Measurements from ENCODE around the gene TTR.

The TTR gene

DNA sequence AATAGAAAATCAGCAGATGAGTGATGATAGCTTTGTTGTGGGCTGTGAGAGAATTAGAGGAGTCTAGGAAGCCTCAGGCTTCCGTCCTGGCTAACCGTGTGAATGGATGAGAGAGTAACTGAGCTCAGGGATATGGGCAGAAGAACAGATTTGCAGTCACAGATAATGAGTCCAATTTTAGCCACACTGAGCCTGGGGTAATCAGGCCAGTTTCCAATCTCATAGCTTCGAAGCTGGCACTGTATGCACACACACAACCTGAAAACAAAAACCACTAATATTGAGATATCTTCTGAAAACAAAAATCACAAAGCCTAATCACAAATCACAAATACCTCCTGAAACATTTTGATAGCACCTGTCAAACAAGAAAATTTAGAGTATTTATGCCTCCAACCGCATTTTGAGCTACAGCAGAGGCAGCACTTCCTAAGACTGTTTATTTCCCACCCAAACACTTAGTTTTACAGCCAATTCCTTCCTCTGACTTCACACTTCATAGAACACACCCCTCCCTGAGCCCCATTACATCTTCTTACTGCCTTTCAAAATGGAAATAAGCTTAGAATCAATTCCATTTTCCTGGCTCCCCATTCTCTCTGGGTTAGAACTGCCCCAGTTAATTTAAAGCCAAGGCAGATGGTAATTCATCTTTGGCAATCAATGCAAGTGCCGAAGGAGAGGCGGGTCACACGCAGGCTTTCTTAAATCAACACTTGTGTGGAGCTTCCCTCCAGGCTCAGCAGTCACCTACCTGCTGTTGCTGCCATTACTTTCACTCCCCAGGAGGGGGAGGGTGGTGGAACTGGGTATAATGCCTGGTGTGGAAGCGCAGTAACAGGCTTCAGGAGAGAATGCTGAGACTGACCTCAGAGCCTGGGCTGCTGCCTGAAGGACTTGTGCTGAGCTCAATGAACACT, 18.9 kb downstream of the TTR start:
- peak; percentile 89 for DNase-seq
- Histone ChIP-seq H3K36me3 (no peaks in the 10 kb centered on the region), H3K9me3 (ENCODE audit: severe bottlenecking) (no peaks in the 10 kb centered on the region), H3K27ac (no peak overlapping the region), H3K4me3 (ENCODE audit: low read depth, low read length) (no peak overlapping the region), H3K27me3 (ENCODE audit: insufficient read depth, low read depth, severe bottlenecking) (no peaks in the 10 kb centered on the region)
- TF ChIP-seq, protein P1, sequence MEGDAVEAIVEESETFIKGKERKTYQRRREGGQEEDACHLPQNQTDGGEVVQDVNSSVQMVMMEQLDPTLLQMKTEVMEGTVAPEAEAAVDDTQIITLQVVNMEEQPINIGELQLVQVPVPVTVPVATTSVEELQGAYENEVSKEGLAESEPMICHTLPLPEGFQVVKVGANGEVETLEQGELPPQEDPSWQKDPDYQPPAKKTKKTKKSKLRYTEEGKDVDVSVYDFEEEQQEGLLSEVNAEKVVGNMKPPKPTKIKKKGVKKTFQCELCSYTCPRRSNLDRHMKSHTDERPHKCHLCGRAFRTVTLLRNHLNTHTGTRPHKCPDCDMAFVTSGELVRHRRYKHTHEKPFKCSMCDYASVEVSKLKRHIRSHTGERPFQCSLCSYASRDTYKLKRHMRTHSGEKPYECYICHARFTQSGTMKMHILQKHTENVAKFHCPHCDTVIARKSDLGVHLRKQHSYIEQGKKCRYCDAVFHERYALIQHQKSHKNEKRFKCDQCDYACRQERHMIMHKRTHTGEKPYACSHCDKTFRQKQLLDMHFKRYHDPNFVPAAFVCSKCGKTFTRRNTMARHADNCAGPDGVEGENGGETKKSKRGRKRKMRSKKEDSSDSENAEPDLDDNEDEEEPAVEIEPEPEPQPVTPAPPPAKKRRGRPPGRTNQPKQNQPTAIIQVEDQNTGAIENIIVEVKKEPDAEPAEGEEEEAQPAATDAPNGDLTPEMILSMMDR (IDR thresholded peaks at IDR 0.05; ENCODE audit: low read depth, low read length) = peak; percentile 46; the same call in 1 of the 2 replicates

DNA sequence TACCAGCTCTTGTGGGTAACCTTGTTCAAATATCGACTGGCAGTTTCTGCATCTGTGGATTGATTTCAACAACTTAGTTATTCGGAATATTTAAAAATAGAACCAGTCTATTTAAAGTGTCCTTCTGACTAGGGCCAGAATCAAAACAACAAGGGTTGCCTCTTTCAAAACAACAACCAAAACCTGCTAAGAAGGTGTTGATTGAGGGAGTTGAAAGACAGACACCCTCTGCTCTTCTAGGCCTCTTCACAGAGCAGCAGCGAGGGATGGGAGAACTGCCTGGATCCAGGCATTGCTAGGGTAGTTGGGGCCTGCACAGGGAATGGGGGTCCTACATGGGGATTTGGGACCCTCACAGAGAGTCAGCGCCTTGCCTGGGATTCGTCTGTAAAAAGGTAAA, 19.8 kb downstream of the TTR start:
- no peak for DNase-seq
- H3K36me3 ChIP-seq = no peaks in the 10 kb centered on the region
- TF ChIP-seq, protein P1 (IDR thresholded peaks at IDR 0.05; ENCODE audit: low read depth, low read length) = no peak
- H3K27ac ChIP-seq = no peak overlapping the region
- H3K4me3 ChIP-seq (ENCODE audit: low read depth, low read length) = no peak overlapping the region
- H3K27me3 ChIP-seq (ENCODE audit: insufficient read depth, low read depth, severe bottlenecking) = no peaks in the 10 kb centered on the region
- H3K9me3 ChIP-seq (ENCODE audit: severe bottlenecking) = no peaks in the 10 kb centered on the region

DNA sequence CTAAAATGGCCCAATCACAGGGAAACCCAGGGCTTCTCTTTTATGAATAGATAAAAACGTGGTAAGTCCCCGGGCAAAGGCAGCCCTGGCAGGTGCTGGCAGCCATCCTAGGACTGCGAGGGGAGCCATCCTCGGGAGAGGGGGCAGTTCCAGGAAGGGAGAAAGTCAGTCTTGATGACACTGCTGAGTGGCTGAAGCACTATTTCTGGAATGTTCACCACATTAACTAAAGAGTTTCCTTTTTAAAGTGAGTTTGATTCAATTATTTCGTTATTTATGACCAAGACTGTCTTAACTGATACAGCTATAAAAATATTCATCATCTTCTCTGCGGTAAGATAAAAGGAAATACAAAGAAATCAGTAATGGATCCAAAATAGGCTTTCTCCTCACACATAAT, 20.4 kb downstream of the TTR start:
- no peaks in the 10 kb centered on the region for H3K36me3 ChIP-seq
- DNase-seq = no peak
- no peak overlapping the region for H3K4me3 ChIP-seq (ENCODE audit: low read depth, low read length)
- no peak overlapping the region for H3K27ac ChIP-seq
- no peaks in the 10 kb centered on the region for H3K9me3 ChIP-seq (ENCODE audit: severe bottlenecking)
- TF ChIP-seq, protein P1 (IDR thresholded peaks at IDR 0.05; ENCODE audit: low read depth, low read length) = no peak
- no peaks in the 10 kb centered on the region for H3K27me3 ChIP-seq (ENCODE audit: insufficient read depth, low read depth, severe bottlenecking)

DNA sequence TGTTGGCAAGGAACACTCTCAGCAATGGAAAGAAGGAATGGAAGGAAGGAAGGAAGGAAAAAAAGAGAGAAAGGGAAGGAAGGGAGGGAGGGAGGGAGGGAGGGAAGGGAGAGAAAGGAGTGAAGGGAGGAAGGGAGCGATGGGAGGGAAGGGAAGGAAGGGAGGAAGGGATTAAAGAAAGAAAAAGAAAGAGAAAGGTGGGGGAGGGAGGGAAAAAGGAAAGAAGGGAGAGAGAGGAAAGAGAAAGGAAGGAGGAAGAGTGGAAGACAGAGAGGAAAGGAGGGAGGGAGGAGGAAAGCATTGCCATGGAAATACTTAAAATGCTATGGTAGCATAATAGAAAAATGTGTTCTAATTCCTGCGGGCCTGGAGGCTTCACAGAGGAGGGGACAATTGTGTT, 22.4 kb downstream of the TTR start:
- Histone ChIP-seq H3K36me3 (no peaks in the 10 kb centered on the region), H3K27ac (no peak overlapping the region), H3K9me3 (ENCODE audit: severe bottlenecking) (no peaks in the 10 kb centered on the region), H3K4me3 (ENCODE audit: low read depth, low read length) (no peak overlapping the region), H3K27me3 (ENCODE audit: insufficient read depth, low read depth, severe bottlenecking) (no peaks in the 10 kb centered on the region)
- DNase-seq = no peak
- TF ChIP-seq, protein P1 (IDR thresholded peaks at IDR 0.05; ENCODE audit: low read depth, low read length) = no peak

DNA sequence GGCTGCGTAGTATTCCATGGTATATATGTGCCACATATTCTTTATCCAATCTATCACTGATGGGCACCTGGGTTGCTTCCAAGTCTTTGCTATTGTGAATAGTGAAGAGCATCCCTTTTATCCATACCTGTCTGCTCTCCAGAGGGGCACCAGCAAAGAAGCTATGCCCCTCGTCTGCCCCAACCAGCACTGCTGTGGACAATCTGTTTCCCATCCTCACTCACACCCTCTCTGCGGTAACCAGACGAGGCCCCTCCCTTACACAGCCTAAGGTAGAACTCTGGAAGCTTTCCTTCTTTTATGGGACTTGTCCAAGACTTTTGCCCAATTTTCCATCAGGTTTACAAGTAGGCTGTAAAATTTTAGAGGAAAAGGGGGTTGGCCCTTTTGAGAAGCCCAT, 24.9 kb downstream of the TTR start:
- no peak for DNase-seq
- Histone ChIP-seq H3K4me3 (ENCODE audit: low read depth, low read length) (no peak overlapping the region), H3K9me3 (ENCODE audit: severe bottlenecking) (no peaks in the 10 kb centered on the region), H3K36me3 (no peaks in the 10 kb centered on the region), H3K27me3 (ENCODE audit: insufficient read depth, low read depth, severe bottlenecking) (no peaks in the 10 kb centered on the region), H3K27ac (no peak overlapping the region)
- TF ChIP-seq, protein P1 (IDR thresholded peaks at IDR 0.05; ENCODE audit: low read depth, low read length) = no peak
